ENCODE measurements around the gene NR2F6. TPM values are rescaled to one million over a fixed set of nuclear protein-coding genes. Genes with fewer than 3 reads are reported as not detected.

Gene NR2F6
- total and polyA plus RNA-seq, 2 of the 4 experiments (the other 2 are of a cell fraction), result 8.4 to 20.5 TPM

- no peaks in the 10 kb centered on the region for H3K36me3 ChIP-seq (ENCODE audit: control insufficient read depth, insufficient read depth, low read length)
- no peak overlapping the region for H4K5ac ChIP-seq (ENCODE audit: low read depth, low read length)
- no peaks in the 10 kb centered on the region for H3K27me3 ChIP-seq (ENCODE audit: control insufficient read depth, insufficient read depth, low read length)
- H3K18ac ChIP-seq (ENCODE audit: low read depth, low read length), result no peak overlapping the region
- no peak overlapping the region for H2AK5ac ChIP-seq (ENCODE audit: low read depth, low read length)
- H3K23ac ChIP-seq (ENCODE audit: low read depth, low read length), result no peak overlapping the region
- ChIA-PET POLR2A (ENCODE audit: unreplicated experiment) (no interaction called here), CTCF (no interaction called here)
- no peak overlapping the region for H2BK120ac ChIP-seq (ENCODE audit: low read depth, low read length)
- H2BK15ac ChIP-seq (ENCODE audit: low read depth, low read length), result no peak overlapping the region
- ATAC-seq (ENCODE audit: low read depth), result no peak
- H3K56ac ChIP-seq (ENCODE audit: extremely low read depth, insufficient read depth, low read length), result no peak overlapping the region
- no peak overlapping the region for H3K9ac ChIP-seq (ENCODE audit: low read depth, low read length)
- H2AK9ac ChIP-seq (replicated peaks; ENCODE audit: low read depth, low read length, poor library complexity), result peak overlapping the region; percentile 84
- H3K79me1 ChIP-seq (ENCODE audit: low read depth in 1 of 2, low read length in 2 of 2), result peaks cover 0 to 21% of the 10 kb centered on the region in 2 experiments; a peak in 2 of 4 replicates
- peak overlapping the region; percentile 9; the same call in 1 of the 2 replicates for H3K4ac ChIP-seq (ENCODE audit: low read depth, low read length)
- 80% methylated on average over 9 of the region's 21 CpGs; no CpG with 5 or more reads in 1 of the 2 experiments for WGBS, 2 experiments (ENCODE audit: extremely low coverage in 2 of 2, insufficient read length in 1 of 2)
- no peak overlapping the region for H3K14ac ChIP-seq (replicated peaks; ENCODE audit: low read depth, low read length)
- 0 out of 2 replicates have a peak, but pooled peaks cover 2% of the 10 kb centered on the region for H3K9me1 ChIP-seq (ENCODE audit: insufficient read depth, low read length)
- in situ Hi-C loops (cut with MboI; ENCODE audit: low sequenced_read_pairs) (no loop called here), dilution Hi-C loops (cut with HindIII; ENCODE audit: low sequenced_read_pairs, unreplicated experiment) (no loop called here), intact Hi-C loops (cut with micrococcal nuclease) (no loop called here)
- no peak overlapping the region for H3K4me2 ChIP-seq (ENCODE audit: low read depth, low read length)
- H2BK20ac ChIP-seq (ENCODE audit: low read depth, low read length), result no peak overlapping the region
- H3K9me3 ChIP-seq (ENCODE audit: control insufficient read depth, insufficient read depth, low read length), result no peaks in the 10 kb centered on the region
- DNase-seq, result no peak
- H4K8ac ChIP-seq (ENCODE audit: low read depth in 2 of 2, low read length in 2 of 2), result no peak overlapping the region
- H4K20me1 ChIP-seq (ENCODE audit: insufficient read depth, low read length), result peaks cover 8% of the 10 kb centered on the region; the same call in 1 of the 2 replicates
- no TSS peak for BruUV-seq (replicated peaks)
- no peak overlapping the region for H3K4me3 ChIP-seq (ENCODE audit: insufficient read depth, low read depth, low read length)
- TF ChIP-seq CEBPB (IDR thresholded peaks at IDR 0.05; ENCODE audit: low read depth, low read length), result no peak
- TF ChIP-seq RAD21 (IDR thresholded peaks at IDR 0.05; ENCODE audit: low read length), result no peak
- no peak for TF ChIP-seq RFX5 (IDR thresholded peaks at IDR 0.05; ENCODE audit: low read depth, low read length)
- no peak for TF ChIP-seq MAFK (IDR thresholded peaks at IDR 0.05; ENCODE audit: low read depth, low read length)
- no peak for TF ChIP-seq BHLHE40 (IDR thresholded peaks at IDR 0.05; ENCODE audit: low read depth, low read length)
- no peak overlapping the region for H2BK5ac ChIP-seq (ENCODE audit: low read depth, low read length, poor library complexity, severe bottlenecking)
- H3K4me1 ChIP-seq (ENCODE audit: control insufficient read depth, insufficient read depth, low read length), result peaks cover 8% of the 10 kb centered on the region
- H3K27ac ChIP-seq (ENCODE audit: insufficient read depth, low read length), result no peak overlapping the region
- peak overlapping the region; percentile 26 for H2AFZ ChIP-seq (replicated peaks; ENCODE audit: low read length, poor library complexity)
- H4K91ac ChIP-seq (ENCODE audit: insufficient read depth, low read depth, low read length), result no peak overlapping the region
Observed at GRCh38 chr19:17248011-17248776, 2.5 kb upstream of the NR2F6 start.

Measured in IMR-90 (cell line).